OCI-LY1 (cell line): ENCODE data around the gene ULK3.

ENCODE experiments used
- H2AFZ ChIP-seq: fragments of 200-600 bp; sonication (generic), shearing (Covaris generic); 2 replicates; pipeline ENCODE4 v1.6.0; 2014; ENCODE audit warnings: antibody characterized with exemption, mild to moderate bottlenecking, low read length
- H3F3A ChIP-seq: fragments of 200-600 bp; sonication (generic), shearing (Covaris generic); 2 replicates; pipeline ENCODE4 v1.6.0; 2014; ENCODE audit warnings: mild to moderate bottlenecking, antibody characterized with exemption, low read length, moderate library complexity; ENCODE audit not compliant: insufficient read depth
- H3K27ac ChIP-seq: fragments of 200-600 bp; sonication (generic); 2 replicates; pipeline ENCODE4 v1.5.1; 2014; ENCODE audit warnings: low read length, mixed run types, mild to moderate bottlenecking, low read depth; ENCODE audit not compliant: poor library complexity, severe bottlenecking
- H3K27me3 ChIP-seq: fragments of 200-600 bp; sonication (generic); 2 replicates; pipeline ENCODE4 v1.6.0; 2014; ENCODE audit warnings: antibody characterized with exemption, mild to moderate bottlenecking, low read length, moderate library complexity; ENCODE audit not compliant: insufficient read depth
- H3K36me3 ChIP-seq: fragments of 200-600 bp; sonication (generic); 2 replicates; pipeline ENCODE4 v1.6.1; 2014; ENCODE audit warnings: mild to moderate bottlenecking, antibody characterized with exemption, low read length, moderate library complexity, mixed read lengths; ENCODE audit not compliant: insufficient read depth
- H3K4me1 ChIP-seq: fragments of 200-600 bp; sonication (generic); 2 replicates; pipeline ENCODE4 v1.5.1; 2014; ENCODE audit warnings: mild to moderate bottlenecking, low read length, moderate library complexity; ENCODE audit not compliant: insufficient read depth, severe bottlenecking
- H3K4me2 ChIP-seq: fragments of 200-600 bp; sonication (generic), shearing (Covaris generic); 2 replicates; pipeline ENCODE4 v1.6.1; 2014; ENCODE audit warnings: low read length
- H3K4me3 ChIP-seq: fragments of 200-600 bp; sonication (generic); 2 replicates; pipeline ENCODE4 v1.5.1; 2014; ENCODE audit warnings: low read length, low read depth, mild to moderate bottlenecking, mixed read lengths; ENCODE audit not compliant: poor library complexity, severe bottlenecking
- H3K79me2 ChIP-seq: fragments of 200-600 bp; shearing (Covaris generic); 2 replicates; pipeline ENCODE4 v1.6.1; 2016; ENCODE audit warnings: mixed run types, low read length, mixed read lengths; ENCODE audit not compliant: insufficient read depth
- H3K9ac ChIP-seq: fragments of 200-600 bp; sonication (generic), shearing (Covaris generic); 2 replicates; pipeline ENCODE4 v1.6.1; 2014; ENCODE audit warnings: mild to moderate bottlenecking, low read length, mixed read lengths
- H3K9me2 ChIP-seq: fragments of 200-600 bp; sonication (generic), shearing (Covaris generic); 2 replicates; pipeline ENCODE4 v1.6.1; 2014; ENCODE audit warnings: low read depth, mild to moderate bottlenecking, low read length, mixed read lengths
- H3K9me3 ChIP-seq: fragments of 200-600 bp; shearing (Covaris generic); 2 replicates; pipeline ENCODE4 v1.6.1; 2014; ENCODE audit warnings: low read length, mixed read lengths
- H4K20me1 ChIP-seq: fragments of 200-600 bp; sonication (generic), shearing (Covaris generic); 2 replicates; pipeline ENCODE4 v1.6.0; 2016; ENCODE audit warnings: mild to moderate bottlenecking, low read length; ENCODE audit not compliant: insufficient read depth
- CTCF ChIP-seq: fragments of 200-600 bp; sonication (generic), shearing (Covaris generic); IDR thresholded peaks from 2 replicates; pipeline ENCODE4 v1.5.1; 2017; ENCODE audit warnings: mild to moderate bottlenecking, antibody characterized with exemption, low read length, moderate library complexity, mixed read lengths
- EZH2 ChIP-seq: fragments of 200-600 bp; sonication (generic), shearing (Covaris generic); IDR thresholded peaks from 2 replicates; pipeline ENCODE4 v1.8.0; 2017; ENCODE audit warnings: borderline replicate concordance, mixed run types, mild to moderate bottlenecking, antibody characterized with exemption, low read length, moderate library complexity, mixed read lengths

The ULK3 gene

GRCh38 chr15:74858369-74858740, 15.4 kb upstream of the ULK3 start:
- Histone ChIP-seq H2AFZ (no peak overlapping the region), H3K9me3 (no peaks in the 10 kb centered on the region), H3K27me3 (no peaks in the 10 kb centered on the region), H3K9me2 (no peaks in the 10 kb centered on the region), H3K4me2 (peak overlapping the region; percentile 2; the same call in 1 of the 2 replicates), H3K79me2 (no peaks in the 10 kb centered on the region), H3K36me3 (peaks cover 8% of the 10 kb centered on the region), H3K9ac (no peak overlapping the region; the same call in 1 of the 2 replicates), H3K4me3 (no peak overlapping the region), H3K27ac (peak overlapping the region; percentile 81), H3F3A (no peaks in the 10 kb centered on the region), H4K20me1 (no peaks in the 10 kb centered on the region), H3K4me1 (peaks cover 36% of the 10 kb centered on the region)
- TF ChIP-seq CTCF (no peak), EZH2 (no peak)

DNA sequence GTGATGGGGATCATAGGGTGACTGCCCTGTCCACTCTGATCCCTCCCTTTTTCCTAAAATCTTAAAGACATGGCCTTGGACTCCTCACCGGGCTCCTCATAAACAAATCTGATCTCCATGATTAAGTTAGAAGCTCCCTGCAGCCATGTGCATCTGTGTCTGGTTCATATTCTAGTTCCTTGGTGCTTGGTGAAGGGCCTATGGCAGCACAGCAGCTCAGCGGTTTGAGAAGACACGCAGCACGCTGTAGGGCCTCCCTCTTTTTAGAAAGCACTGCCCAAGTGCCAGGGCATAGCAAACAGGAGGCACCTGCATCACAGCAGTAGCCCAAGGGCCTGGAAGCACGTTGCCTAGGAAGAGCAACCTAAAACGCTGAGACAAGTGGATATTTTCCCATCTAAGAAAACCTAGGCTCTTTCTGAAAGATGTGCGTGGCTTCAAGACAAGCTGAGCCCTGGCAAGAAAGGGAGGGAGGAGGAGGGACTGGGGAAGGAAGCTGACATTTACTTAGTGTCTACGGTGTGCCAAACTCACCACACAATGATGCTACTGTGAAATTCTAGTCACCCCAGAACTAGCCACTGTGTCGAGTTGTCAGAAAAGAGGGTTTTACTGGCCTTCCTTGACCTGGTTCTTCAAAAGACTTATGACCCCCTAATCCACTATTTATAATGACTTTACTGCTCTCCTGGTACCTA, 14.9 kb upstream of the ULK3 start:
- H3K27ac ChIP-seq = peak overlapping the region; percentile 81
- peaks cover 36% of the 10 kb centered on the region for H3K4me1 ChIP-seq
- peak overlapping the region; percentile 2; the same call in 1 of the 2 replicates for H3K4me2 ChIP-seq

GRCh38 chr15:74857082-74857655, 14.2 kb upstream of the ULK3 start:
- peaks cover 20% of the 10 kb centered on the region for H3K36me3 ChIP-seq
- peak overlapping the region; percentile 2; the same call in 1 of the 2 replicates for H3K9ac ChIP-seq
- H3K27me3 ChIP-seq = no peaks in the 10 kb centered on the region
- no peaks in the 10 kb centered on the region for H3K79me2 ChIP-seq
- H3K4me1 ChIP-seq = peaks cover 36% of the 10 kb centered on the region
- H3K9me2 ChIP-seq = no peaks in the 10 kb centered on the region
- TF ChIP-seq CTCF = no peak
- no peak for TF ChIP-seq EZH2
- H3K4me2 ChIP-seq = peak overlapping the region; percentile 2; the same call in 1 of the 2 replicates
- no peaks in the 10 kb centered on the region for H3K9me3 ChIP-seq
- H4K20me1 ChIP-seq = no peaks in the 10 kb centered on the region
- H3F3A ChIP-seq = no peaks in the 10 kb centered on the region
- peak overlapping the region; percentile 81 for H3K27ac ChIP-seq
- no peak overlapping the region for H3K4me3 ChIP-seq
- no peak overlapping the region for H2AFZ ChIP-seq

More for the DNA sequence above, 14.9 kb upstream of the ULK3 start:
- Histone ChIP-seq H3F3A (no peaks in the 10 kb centered on the region), H3K9me2 (no peaks in the 10 kb centered on the region), H3K9me3 (no peaks in the 10 kb centered on the region), H4K20me1 (no peaks in the 10 kb centered on the region), H2AFZ (no peak overlapping the region), H3K9ac (peak overlapping the region; percentile 2; the same call in 1 of the 2 replicates), H3K4me3 (no peak overlapping the region), H3K79me2 (no peaks in the 10 kb centered on the region), H3K27me3 (no peaks in the 10 kb centered on the region), H3K36me3 (peaks cover 14% of the 10 kb centered on the region)
- TF ChIP-seq CTCF (no peak), EZH2 (no peak)
